Left ventricle myocardium superior (tissue), 1 donor: Measurements from ENCODE around the gene GFY. TPM values are rescaled to one million over a fixed set of nuclear protein-coding genes. Genes with fewer than 3 reads are reported as not detected.

Source experiments
- ATAC-seq: fragments of 200-7000 bp; cut with Tn5 transposase; one replicate; pipeline ENCODE4 v1.9.1; 2020; ENCODE audit warnings: mild to moderate bottlenecking, moderate library complexity
- DNase-seq: peaks from one replicate; pipeline ENCODE4 v3.0.0-alpha.2; 2020
- intact Hi-C: fragments of 100-400 bp; cut with micrococcal nuclease; formaldehyde crosslinking; loops from one replicate; pipeline ENCODE4 v1.11.0; 2022
- total RNA-seq: library from RNA; stranded (reverse); fragmentation: NEBNext Ultra II Directional; extraction: Animal tissue kit (Norgen Biotek cat#: 25700); gene quantifications from one replicate; pipeline ENCODE4 v1.2.1, GENCODE V29; 2021
- donor health status: DM: no; HTN: yes; CAD: no; lungs with severe emphysema.

The GFY gene
- total RNA-seq, 1 donor from 2014 or later = not detected

DNA sequence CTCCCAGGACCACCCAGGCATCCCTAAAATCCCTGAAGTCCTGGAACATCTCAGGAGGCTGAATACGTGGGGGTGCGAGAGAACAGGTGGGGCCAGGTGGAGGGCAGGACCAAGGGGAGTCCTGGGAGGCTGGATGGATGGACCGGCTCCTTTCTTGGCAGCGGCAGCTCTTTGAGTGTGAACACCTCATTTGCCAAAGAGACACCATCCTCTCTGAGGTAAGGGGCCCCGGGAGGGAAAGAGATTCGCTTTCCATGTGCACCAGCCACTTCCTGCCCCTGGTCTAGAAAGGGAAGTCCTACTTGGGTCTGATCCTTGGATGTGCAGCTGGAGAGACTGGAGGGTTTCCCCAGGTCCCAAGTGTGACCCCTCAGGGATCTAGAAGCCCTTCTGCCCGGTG, 18.1 kb upstream of the GFY start:
- ATAC-seq (no peak), DNase-seq (no peak)
- intact Hi-C loops = no loop called here

DNA sequence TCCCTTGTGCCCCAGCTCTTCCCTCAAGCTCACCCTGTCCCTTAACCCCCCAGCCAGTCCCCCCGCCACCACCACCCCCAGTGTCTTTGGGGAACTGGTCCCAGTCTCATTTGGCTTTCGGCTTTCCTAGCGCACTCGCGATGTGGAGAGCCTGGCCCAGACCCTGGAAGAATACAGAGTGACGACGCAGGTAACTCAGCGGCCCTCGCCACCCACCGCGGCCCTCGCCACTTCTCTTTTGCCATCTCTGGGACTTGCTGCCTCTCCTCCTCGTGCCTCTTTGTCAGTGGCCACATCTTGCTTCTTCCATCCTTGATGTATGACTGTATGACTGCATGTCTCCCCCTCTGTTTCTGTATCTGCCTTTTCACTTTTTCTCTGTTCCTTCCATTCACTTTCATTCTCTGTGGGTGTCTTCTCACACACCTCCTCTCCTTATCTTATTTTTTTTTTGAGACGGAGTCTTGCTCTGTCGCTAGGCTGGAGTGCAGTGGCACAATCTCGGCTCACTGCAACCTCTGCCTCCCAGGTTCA, 17.6 kb upstream of the GFY start:
- ATAC-seq (no peak), DNase-seq (no peak)
- intact Hi-C loops = no loop called here

- no peak for DNase-seq
- ATAC-seq = no peak
- intact Hi-C loops = no loop called here
These were observed 16.3 kb upstream of the GFY start for GRCh38 chr19:49408816-49409440.

DNA sequence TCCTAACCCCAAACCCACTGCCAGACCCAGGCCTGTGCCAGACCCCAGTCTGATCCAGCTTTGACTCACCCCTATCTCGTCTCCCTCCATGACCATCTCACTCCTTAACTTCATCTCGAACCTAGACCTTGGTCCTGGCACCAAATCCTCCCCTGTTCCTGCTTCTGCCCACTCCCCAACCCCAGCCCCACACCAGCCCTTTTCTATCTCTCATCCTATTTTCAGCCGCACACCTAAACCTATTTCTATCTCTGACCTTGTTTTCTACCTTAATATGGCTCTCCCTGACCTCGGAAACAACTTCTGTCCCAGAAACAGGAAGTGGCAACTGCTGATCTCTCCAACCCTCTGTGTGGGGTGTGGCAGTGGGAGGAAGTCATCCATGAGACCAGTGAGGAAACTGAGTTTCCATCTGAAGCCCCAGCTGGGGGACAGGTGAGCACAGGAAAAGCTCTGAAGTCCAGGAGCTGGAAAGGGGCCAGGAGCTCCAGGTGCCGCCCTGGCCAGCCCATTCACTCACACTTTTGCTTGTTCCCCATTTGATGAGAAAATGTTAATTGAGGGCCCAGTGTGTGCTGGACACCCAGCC, 15.7 kb upstream of the GFY start:
- intact Hi-C loops = no loop called here
- DNase-seq = no peak
- ATAC-seq = no peak

DNA sequence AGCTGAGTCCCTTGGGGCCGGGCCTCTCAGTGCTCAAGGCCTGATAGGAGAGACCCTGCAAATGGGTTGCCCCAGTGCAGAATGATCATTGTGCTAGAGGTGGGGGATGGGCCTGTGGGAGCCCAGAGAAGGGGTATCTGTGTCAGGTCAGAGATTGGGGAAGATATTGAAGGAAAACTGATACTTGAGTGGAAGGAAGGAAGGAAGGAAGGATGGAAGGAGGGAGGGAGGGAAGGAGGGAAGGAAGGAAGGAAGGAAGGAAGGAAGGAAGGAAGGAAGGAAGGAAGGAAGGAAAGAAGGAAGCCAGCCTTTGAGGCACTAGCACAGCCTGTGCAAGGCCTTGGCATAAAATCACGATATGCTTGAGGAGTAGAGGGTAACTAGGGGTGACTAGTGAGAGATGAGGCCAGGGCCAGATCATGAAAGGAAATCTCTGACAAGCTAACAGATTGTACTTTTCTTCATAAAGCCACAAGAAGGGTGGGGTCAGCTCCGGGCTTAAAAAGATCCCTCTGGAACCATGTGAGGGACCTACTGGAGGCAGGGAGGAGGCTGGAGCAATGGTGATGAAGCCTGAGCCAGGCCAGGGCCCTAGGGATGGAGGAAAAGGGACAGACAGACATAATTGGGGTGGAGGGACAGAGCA, 13.4 kb upstream of the GFY start:
- ATAC-seq (no peak), DNase-seq (no peak)
- intact Hi-C loops = no loop called here

GRCh38 chr19:49413348-49413747, 11.8 kb upstream of the GFY start:
- ATAC-seq = peak; percentile 38
- intact Hi-C loops = no loop called here
- DNase-seq = no peak

GRCh38 chr19:49414256-49414655, 10.9 kb upstream of the GFY start:
- intact Hi-C loops = no loop called here
- no peak for DNase-seq

GRCh38 chr19:49415102-49415809, 9.9 kb upstream of the GFY start:
- DNase-seq = no peak
- no peak for ATAC-seq
- intact Hi-C loops = no loop called here

More at GRCh38 chr19:49414256-49414655, 10.9 kb upstream of the GFY start:
- no peak for ATAC-seq

DNA sequence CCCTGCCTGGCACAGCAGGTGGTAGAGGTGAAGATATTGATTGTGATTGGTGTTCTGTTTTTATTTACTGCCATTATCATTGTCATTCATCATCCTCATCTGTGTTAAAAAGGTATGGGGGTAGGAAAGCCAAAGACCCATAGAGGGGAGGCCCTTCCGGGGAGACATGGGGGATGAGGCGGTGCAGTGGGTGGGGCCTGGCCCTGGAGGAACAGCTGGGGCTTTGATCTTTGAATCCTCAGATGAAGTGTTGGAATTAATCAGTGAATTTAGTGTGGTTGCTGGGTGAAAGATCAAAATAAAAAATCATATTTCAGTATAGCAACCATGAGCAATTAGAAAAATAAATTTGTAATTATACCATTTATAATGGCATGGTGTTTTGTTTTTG, 9.4 kb upstream of the GFY start:
- intact Hi-C loops = no loop called here
- ATAC-seq (no peak), DNase-seq (no peak)

- ATAC-seq (no peak), DNase-seq (no peak)
- intact Hi-C loops = no loop called here
These were observed 8.1 kb upstream of the GFY start for GRCh38 chr19:49417088-49417487.

GRCh38 chr19:49418511-49418910, 6.7 kb upstream of the GFY start:
- ATAC-seq = no peak
- intact Hi-C loops = no loop called here
- DNase-seq = no peak

GRCh38 chr19:49419173-49419572, 6.0 kb upstream of the GFY start:
- DNase-seq (no peak), ATAC-seq (no peak)
- intact Hi-C loops = no loop called here

- DNase-seq = no peak
- no peak for ATAC-seq
- intact Hi-C loops = no loop called here
These were observed 5.0 kb upstream of the GFY start for GRCh38 chr19:49420227-49420626.

GRCh38 chr19:49421039-49421877, 3.9 kb upstream of the GFY start:
- peak; percentile 82 for ATAC-seq
- intact Hi-C loops = no loop called here
- DNase-seq = peak; percentile 81

DNA sequence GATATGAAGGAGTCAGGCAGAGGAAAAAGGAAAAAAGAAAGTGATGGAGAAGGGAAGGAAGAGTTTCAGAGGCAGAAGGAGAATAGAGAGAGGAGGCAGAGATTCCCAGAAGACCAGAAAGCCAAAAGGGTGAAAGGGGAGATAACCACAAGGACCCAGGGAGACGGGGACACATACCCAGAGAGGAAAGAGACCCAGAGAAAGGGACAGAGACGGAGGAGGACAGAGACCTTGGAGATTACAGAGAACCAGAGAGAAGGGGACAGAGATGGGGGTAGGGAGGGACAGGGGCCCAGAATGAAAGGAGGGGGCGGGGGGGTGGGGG, 3.3 kb upstream of the GFY start:
- no peak for ATAC-seq
- DNase-seq = no peak
- intact Hi-C loops = no loop called here

DNA sequence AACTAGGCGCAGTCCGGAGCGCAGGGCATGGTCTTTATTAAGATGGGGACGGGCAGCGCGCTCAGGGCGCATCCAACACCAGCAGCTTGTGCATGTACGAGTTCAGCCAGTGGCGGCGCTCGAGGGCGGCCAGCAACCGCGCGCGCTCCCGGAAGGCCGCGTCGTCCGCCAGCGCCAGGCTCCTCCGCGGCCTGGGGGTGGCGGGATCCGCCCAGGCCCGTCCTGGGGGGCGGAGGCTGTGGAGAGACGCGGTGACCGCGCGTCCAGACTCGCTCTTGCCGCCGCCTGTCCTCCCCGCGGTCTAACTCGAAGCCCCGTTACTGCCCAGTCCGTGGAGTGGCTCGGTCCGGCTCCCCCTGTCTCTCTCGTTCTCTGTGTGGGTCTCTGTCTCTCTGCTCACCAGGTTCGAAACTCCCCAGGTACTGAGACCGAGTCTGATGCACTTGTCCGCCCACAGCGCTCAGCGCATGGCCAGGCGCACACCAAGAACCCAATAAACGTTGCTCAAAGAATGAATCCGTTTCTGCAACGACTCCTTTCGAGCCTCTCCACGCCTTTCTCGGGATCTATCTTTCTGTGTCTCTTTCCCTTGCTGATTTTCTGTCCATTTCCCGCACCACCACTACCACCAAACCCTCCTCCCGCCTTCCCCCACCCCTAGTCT, 2.6 kb upstream of the GFY start:
- intact Hi-C loops = no loop called here
- DNase-seq = peak; percentile 71
- peak; percentile 78 for ATAC-seq

- ATAC-seq (peak; percentile 33), DNase-seq (no peak)
- intact Hi-C loops = no loop called here
These were observed 1.9 kb upstream of the GFY start, which contains the start of gene PTH2 for GRCh38 chr19:49423071-49423984. Gene PTH2 (minus strand): TSS chr19:49423441. CDS start chr19:49423339, 102 bp downstream.

DNA sequence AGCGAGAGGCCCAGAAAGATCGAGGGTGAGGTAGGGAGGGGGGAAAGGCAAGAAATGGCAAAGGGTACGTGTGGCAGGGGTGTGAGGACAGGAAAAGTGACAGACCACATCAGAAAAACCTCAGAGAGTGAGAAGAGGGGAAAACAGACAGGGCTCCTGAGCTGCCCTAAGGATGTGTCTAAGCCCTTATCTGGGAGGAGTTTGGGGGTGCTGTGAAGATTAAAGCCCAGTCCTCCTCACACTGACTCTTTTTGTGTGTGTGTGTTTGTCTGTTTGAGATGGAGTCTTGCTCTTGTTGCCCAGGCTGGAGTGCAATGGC, 1.2 kb upstream of the GFY start:
- no peak for ATAC-seq
- no peak for DNase-seq
- intact Hi-C loops = no loop called here
